SU-DHL-6 (cell line): Measurements from ENCODE around the gene RPS15.

ENCODE experiments used
- H2AFZ ChIP-seq: fragments of 200-600 bp; sonication (generic); 2 replicates; pipeline ENCODE4 v1.6.1; 2014; ENCODE audit warnings: low read depth, mild to moderate bottlenecking, moderate library complexity, mixed read lengths, antibody characterized with exemption, low read length; ENCODE audit not compliant: severe bottlenecking
- H3F3A ChIP-seq: fragments of 200-600 bp; shearing (Covaris generic); 2 replicates; pipeline ENCODE4 v1.6.0; 2016; ENCODE audit warnings: antibody characterized with exemption, mild to moderate bottlenecking; ENCODE audit not compliant: insufficient read depth
- H3K27ac ChIP-seq: fragments of 200-600 bp; sonication (generic); 2 replicates; pipeline ENCODE4 v1.5.1; 2016; ENCODE audit warnings: low read depth, mild to moderate bottlenecking, low read length, moderate library complexity, mixed read lengths
- H3K27me3 ChIP-seq: fragments of 200-600 bp; sonication (generic), shearing (Covaris generic); 2 replicates; pipeline ENCODE4 v1.6.0; 2014; ENCODE audit warnings: mild to moderate bottlenecking, low read length
- H3K36me3 ChIP-seq: fragments of 200-600 bp; sonication (generic); 2 replicates; pipeline ENCODE4 v1.6.1; 2014; ENCODE audit warnings: mild to moderate bottlenecking, low read length, mixed read lengths
- H3K4me2 ChIP-seq: fragments of 300-600, 200-600 bp; shearing (Covaris generic), sonication (generic); 2 replicates; pipeline ENCODE4 v1.6.0; 2014; ENCODE audit warnings: low read length, low read depth, mild to moderate bottlenecking; ENCODE audit not compliant: poor library complexity, severe bottlenecking
- H3K4me3 ChIP-seq: fragments of 200-600 bp; sonication (generic); 2 replicates; pipeline ENCODE4 v1.5.1; 2014; ENCODE audit warnings: antibody characterized with exemption, low read length, mild to moderate bottlenecking, mixed read lengths; ENCODE audit not compliant: insufficient read depth, poor library complexity, severe bottlenecking
- H3K79me2 ChIP-seq: fragments of 200-600 bp; sonication (generic); 2 replicates; pipeline ENCODE4 v1.6.1; 2014; ENCODE audit warnings: mild to moderate bottlenecking, low read length, moderate library complexity; ENCODE audit not compliant: insufficient read depth
- H3K9ac ChIP-seq: fragments of 200-600 bp; sonication (generic); 2 replicates; pipeline ENCODE4 v1.7.0; 2014; ENCODE audit warnings: mild to moderate bottlenecking, low read length
- H3K9me2 ChIP-seq: fragments of 200-600 bp; sonication (generic); replicated peaks from 2 replicates; pipeline ENCODE4 v1.6.1; 2014; ENCODE audit warnings: low read length; ENCODE audit not compliant: insufficient read depth
- H3K9me3 ChIP-seq: fragments of 200-600 bp; sonication (generic); 2 replicates; pipeline ENCODE4 v1.6.1; 2014; ENCODE audit warnings: low read length, mixed read lengths; ENCODE audit not compliant: insufficient read depth
- H4K20me1 ChIP-seq: fragments of 200-600 bp; sonication (generic); 2 replicates; pipeline ENCODE4 v1.6.1; 2014; ENCODE audit warnings: low read depth, mild to moderate bottlenecking, antibody characterized with exemption, low read length, moderate library complexity, mixed read lengths
- EZH2phosphoT487 ChIP-seq: fragments of 200-600 bp; sonication (generic), shearing (Covaris generic); conservative IDR thresholded peaks from 2 replicates; pipeline ENCODE4 v1.6.1; 2018; ENCODE audit warnings: mild to moderate bottlenecking, antibody characterized with exemption, low read length, moderate library complexity, mixed read lengths
- TF ChIP-seq, protein P1 (sequence below): fragments of 200-600 bp; sonication (generic); IDR thresholded peaks from one replicate; pipeline ENCODE4 v1.5.1; 2017; ENCODE audit warnings: antibody characterized with exemption, mild to moderate bottlenecking, low read length, moderate library complexity; ENCODE audit not compliant: insufficient read depth, poor library complexity, severe bottlenecking

Gene RPS15

DNA sequence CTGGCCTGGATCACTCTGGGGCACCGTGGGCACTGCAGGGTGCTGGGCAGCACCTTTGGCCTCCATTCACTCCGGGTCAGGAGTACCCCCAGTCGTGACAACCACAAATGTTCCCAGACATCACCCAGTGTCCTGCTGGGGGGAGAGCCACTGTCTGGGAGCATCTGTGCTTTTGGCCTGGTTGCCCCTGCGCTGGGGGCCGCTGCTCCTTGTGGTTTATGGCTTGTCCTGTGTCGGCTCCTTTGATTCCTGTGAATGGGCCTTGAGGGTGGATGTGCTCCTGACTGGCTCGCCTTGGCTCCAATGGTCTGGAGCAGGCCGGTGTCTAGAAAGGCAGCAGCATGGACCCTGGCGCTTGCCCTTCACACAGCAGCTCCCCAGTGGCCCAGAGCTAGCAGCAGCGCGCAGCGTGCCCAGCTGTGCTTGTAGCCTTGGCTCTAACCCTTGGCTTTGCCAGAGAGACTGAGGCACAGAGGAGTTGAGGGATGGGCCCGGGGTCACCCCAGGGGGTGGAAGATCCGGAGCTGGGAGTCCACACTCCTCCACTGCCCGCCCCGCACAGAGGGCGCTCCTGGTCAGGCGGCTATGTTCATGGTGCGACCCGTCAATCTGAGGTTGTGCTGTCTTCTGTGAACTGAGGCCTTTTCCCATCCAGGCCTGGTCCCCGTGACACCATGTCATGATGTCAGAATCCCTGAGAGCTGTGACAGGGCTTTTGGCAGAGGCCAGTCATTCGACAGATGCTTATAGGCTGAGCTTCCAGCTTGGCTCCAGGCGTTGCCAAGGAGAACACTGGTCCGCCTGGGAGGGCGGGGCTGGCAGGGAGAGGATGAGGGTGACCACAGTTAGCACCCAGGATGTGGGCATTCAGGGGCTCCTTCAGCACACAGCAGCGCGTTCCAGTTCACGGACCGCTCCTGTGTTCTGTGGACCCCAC lies 26.7 kb upstream of the RPS15 start:
- Histone ChIP-seq H3K9ac (no peak overlapping the region), H3F3A (0 out of 2 replicates have a peak, but pooled peaks cover 4% of the 10 kb centered on the region), H3K4me3 (no peak overlapping the region), H2AFZ (no peak overlapping the region), H3K27ac (no peak overlapping the region), H3K79me2 (peaks cover 88% of the 10 kb centered on the region), H3K9me2 (no peaks in the 10 kb centered on the region), H4K20me1 (peaks cover 27% of the 10 kb centered on the region; the same call in 1 of the 2 replicates), H3K27me3 (no peaks in the 10 kb centered on the region), H3K36me3 (0 out of 2 replicates have a peak, but pooled peaks cover 3% of the 10 kb centered on the region), H3K9me3 (no peaks in the 10 kb centered on the region), H3K4me2 (no peak overlapping the region)
- no peak for TF ChIP-seq EZH2phosphoT487
- TF ChIP-seq, protein P1, sequence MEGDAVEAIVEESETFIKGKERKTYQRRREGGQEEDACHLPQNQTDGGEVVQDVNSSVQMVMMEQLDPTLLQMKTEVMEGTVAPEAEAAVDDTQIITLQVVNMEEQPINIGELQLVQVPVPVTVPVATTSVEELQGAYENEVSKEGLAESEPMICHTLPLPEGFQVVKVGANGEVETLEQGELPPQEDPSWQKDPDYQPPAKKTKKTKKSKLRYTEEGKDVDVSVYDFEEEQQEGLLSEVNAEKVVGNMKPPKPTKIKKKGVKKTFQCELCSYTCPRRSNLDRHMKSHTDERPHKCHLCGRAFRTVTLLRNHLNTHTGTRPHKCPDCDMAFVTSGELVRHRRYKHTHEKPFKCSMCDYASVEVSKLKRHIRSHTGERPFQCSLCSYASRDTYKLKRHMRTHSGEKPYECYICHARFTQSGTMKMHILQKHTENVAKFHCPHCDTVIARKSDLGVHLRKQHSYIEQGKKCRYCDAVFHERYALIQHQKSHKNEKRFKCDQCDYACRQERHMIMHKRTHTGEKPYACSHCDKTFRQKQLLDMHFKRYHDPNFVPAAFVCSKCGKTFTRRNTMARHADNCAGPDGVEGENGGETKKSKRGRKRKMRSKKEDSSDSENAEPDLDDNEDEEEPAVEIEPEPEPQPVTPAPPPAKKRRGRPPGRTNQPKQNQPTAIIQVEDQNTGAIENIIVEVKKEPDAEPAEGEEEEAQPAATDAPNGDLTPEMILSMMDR = no peak

DNA sequence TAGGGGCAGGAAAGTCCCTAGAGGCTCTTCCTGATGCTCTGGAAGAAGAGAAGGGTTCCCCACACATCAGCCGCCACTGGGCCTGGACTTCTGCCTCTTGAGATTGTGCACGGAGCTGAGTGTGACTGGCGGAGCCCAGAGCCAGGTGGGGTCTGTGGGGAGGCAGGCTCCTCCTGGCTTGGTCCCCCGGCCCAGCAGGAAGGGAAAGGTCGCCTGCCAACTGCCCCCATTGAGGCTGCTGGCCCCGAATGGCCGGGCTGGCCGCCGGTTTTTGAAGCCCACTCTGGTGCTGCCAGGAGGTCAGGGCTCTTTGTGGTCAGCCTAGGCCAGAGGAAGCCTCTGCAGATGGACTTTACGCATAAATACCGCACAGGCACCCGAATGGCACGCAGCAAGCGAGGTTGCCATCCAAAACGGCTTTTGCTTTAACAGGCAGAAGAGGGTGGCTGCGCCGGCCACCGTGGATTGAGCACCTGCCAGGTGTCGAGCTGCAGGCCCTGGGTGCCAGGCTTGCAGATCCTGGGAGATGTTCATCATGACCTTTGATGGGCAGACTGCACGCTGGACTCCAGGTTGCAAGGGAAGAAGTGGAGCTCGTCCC lies 25.8 kb upstream of the RPS15 start:
- no peak overlapping the region for H3K4me3 ChIP-seq
- no peaks in the 10 kb centered on the region for H3F3A ChIP-seq
- H3K9me2 ChIP-seq = no peaks in the 10 kb centered on the region
- no peaks in the 10 kb centered on the region for H3K27me3 ChIP-seq
- no peak overlapping the region for H3K9ac ChIP-seq
- peaks cover 27% of the 10 kb centered on the region; the same call in 1 of the 2 replicates for H4K20me1 ChIP-seq
- H2AFZ ChIP-seq = no peak overlapping the region
- H3K36me3 ChIP-seq = 0 out of 2 replicates have a peak, but pooled peaks cover 3% of the 10 kb centered on the region
- H3K9me3 ChIP-seq = no peaks in the 10 kb centered on the region
- H3K4me2 ChIP-seq = no peak overlapping the region
- peaks cover 97% of the 10 kb centered on the region for H3K79me2 ChIP-seq
- H3K27ac ChIP-seq = no peak overlapping the region
- TF ChIP-seq, protein P1 = no peak

DNA sequence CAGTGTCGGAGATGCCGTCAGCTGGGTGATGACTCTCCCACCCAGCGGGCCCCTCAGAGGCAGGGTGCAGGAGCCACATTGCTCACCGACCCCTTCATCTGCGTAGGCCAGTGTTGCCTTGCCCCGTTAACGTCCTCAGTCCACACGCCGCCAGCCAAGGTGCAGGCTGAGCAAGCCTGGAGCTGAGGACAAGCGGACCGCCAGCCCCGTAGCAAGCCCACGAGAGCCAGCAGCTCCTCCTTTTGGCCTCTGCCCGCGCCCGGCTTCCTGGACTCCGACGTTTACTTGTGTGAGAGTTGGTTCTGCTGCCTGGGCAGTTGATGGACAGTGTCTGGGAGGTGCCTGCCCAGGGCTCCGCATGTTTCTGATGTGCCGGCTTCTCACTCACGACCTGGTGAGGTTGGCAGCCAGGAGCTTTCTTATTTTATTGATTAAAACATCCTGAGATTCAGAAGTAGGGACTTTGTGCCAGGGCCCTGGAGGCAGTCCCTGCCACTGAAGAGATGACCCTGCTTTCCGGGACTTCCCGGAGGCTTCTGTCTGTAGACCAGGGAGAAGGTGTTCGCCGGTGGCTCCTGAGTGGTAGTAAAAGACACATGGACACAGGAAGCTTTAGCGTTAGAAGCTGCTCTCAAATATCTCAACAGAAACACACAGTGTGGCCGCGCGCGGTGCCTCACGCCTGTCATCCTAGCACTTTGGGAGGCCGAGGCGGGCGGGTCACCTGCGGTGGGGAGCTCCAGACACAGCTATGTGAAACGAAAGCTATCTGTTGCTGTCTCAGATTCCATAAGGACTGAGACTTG lies 25.0 kb upstream of the RPS15 start:
- H3K79me2 ChIP-seq = peaks cover 100% of the 10 kb centered on the region
- H3F3A ChIP-seq = no peaks in the 10 kb centered on the region
- H3K9me2 ChIP-seq = no peaks in the 10 kb centered on the region
- H4K20me1 ChIP-seq = peaks cover 32% of the 10 kb centered on the region; the same call in 1 of the 2 replicates
- H2AFZ ChIP-seq = no peak overlapping the region
- no peak overlapping the region for H3K9ac ChIP-seq
- H3K27me3 ChIP-seq = no peaks in the 10 kb centered on the region
- 0 out of 2 replicates have a peak, but pooled peaks cover 6% of the 10 kb centered on the region for H3K36me3 ChIP-seq
- H3K4me2 ChIP-seq = no peak overlapping the region
- H3K4me3 ChIP-seq = no peak overlapping the region
- no peak overlapping the region for H3K27ac ChIP-seq
- TF ChIP-seq, protein P1 = no peak
- no peak for TF ChIP-seq EZH2phosphoT487
- H3K9me3 ChIP-seq = no peaks in the 10 kb centered on the region
